ENCODE data around the gene FGF11. TPM values are rescaled to one million over a fixed set of nuclear protein-coding genes. Genes with fewer than 3 reads are reported as not detected.
A peak's percentile ranks its signal among the peaks of the same experiment; 100 is the strongest.

Gene FGF11
- total RNA-seq, 4 donors from 2014 or later = 1.5 to 3.3 (median 2.2) TPM

DNA sequence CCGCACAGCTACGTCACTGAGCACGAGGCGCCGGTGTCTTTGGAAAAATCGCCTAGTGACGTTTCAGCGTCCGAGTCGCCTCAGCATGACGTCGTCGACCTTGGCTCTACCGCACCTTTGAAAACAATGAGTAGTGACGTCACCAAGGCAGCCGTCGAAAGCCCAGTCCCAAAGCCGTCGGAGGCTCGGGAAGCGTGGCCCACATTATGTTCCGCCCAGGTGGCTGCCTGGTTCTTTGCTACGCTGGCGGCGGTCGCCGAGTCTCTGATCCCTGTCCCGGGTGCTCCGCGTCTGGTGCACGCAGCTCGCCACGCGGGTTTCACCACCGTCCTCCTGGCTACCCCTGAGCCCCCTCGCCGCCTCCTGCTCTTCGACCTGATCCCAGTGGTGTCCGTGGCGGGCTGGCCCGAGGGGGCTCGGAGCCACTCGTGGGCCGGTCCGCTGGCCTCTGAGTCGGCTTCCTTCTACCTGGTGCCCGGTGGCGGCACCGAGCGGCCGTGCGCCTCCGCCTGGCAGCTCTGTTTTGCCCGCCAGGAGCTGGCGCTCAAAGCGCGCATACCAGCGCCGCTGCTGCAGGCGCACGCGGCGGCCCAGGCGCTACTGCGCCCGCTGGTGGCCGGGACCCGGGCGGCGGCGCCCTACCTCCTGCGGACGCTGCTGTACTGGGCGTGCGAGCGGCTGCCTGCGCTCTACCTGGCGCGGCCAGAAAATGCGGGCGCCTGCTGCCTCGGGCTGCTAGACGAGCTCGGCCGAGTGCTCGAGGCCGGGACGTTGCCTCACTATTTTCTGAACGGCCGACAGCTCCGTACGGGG, 2.5 kb upstream of the FGF11 start:
- Histone ChIP-seq H3K27me3 (peaks cover 0 to 59% of the 10 kb centered on the region in 2 donors), H3K9me3 (no peaks in the 10 kb centered on the region), H3K4me1 (peaks cover 0 to 63% (median 36%) of the 10 kb centered on the region in 4 donors), H3K27ac (peak overlapping the region in 3 of 4 donors; percentile 62 to 72 (median 70)), H3K36me3 (no peaks in the 10 kb centered on the region), H3K4me3 (peak overlapping the region; percentile 10 to 57 (median 40))
- peak in 1 of 2 donors; percentile 38 for DNase-seq (ENCODE audit: low spot score in 2 of 2)
- WGBS, 2 donors = 5 to 8% methylated on average over 81 to 91 of the region's 92 CpGs
- TF ChIP-seq POLR2A (IDR thresholded peaks at IDR 0.05) = peak in 1 of 2 donors; percentile 23
- peak in 1 of 2 donors; percentile 63 for TF ChIP-seq EP300 (IDR thresholded peaks at IDR 0.05)
- TF ChIP-seq, protein P1, sequence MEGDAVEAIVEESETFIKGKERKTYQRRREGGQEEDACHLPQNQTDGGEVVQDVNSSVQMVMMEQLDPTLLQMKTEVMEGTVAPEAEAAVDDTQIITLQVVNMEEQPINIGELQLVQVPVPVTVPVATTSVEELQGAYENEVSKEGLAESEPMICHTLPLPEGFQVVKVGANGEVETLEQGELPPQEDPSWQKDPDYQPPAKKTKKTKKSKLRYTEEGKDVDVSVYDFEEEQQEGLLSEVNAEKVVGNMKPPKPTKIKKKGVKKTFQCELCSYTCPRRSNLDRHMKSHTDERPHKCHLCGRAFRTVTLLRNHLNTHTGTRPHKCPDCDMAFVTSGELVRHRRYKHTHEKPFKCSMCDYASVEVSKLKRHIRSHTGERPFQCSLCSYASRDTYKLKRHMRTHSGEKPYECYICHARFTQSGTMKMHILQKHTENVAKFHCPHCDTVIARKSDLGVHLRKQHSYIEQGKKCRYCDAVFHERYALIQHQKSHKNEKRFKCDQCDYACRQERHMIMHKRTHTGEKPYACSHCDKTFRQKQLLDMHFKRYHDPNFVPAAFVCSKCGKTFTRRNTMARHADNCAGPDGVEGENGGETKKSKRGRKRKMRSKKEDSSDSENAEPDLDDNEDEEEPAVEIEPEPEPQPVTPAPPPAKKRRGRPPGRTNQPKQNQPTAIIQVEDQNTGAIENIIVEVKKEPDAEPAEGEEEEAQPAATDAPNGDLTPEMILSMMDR (IDR thresholded peaks at IDR 0.05) = peak; percentile 85 to 98 (median 92)

DNA sequence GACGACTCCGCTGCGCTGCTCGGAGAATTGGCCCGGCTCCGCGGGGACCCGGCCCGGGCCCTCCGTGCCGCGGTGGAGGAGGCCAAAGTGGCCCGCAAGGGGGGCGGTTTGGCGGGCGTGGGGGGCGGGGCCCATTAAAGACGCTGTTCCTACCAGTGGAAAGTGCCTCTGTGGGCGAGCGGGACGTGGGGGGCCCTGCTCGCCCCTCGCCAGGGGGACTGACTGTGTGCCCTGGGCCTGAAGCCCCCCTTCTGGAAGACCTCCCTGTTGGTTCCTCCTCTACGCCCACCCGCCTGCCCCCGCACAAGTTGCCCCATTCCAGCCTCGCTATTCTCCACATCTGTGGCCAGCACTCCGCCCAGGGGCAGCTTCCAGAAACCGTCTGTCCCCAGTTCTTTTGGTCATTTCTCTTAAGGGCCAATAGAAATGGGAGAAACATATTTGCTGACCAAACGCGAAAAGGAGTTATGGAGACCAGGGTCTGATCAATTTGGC, 1.9 kb upstream of the FGF11 start:
- peaks cover 0 to 64% of the 10 kb centered on the region in 2 donors for H3K27me3 ChIP-seq
- WGBS, 2 donors = 25 to 35% methylated on average over 20 to 24 of the region's 31 CpGs
- DNase-seq (ENCODE audit: low spot score in 2 of 2) = no peak
- H3K9me3 ChIP-seq = no peaks in the 10 kb centered on the region
- no peaks in the 10 kb centered on the region for H3K36me3 ChIP-seq
- peaks cover 0 to 63% (median 36%) of the 10 kb centered on the region in 4 donors for H3K4me1 ChIP-seq
- TF ChIP-seq EP300 (IDR thresholded peaks at IDR 0.05) (no peak), POLR2A (IDR thresholded peaks at IDR 0.05) (no peak)
- TF ChIP-seq, protein P1 (IDR thresholded peaks at IDR 0.05) = no peak
- H3K27ac ChIP-seq = peak overlapping the region in 3 of 4 donors; percentile 62 to 72 (median 70)
- H3K4me3 ChIP-seq = peak overlapping the region; percentile 10 to 51 (median 26)

DNA sequence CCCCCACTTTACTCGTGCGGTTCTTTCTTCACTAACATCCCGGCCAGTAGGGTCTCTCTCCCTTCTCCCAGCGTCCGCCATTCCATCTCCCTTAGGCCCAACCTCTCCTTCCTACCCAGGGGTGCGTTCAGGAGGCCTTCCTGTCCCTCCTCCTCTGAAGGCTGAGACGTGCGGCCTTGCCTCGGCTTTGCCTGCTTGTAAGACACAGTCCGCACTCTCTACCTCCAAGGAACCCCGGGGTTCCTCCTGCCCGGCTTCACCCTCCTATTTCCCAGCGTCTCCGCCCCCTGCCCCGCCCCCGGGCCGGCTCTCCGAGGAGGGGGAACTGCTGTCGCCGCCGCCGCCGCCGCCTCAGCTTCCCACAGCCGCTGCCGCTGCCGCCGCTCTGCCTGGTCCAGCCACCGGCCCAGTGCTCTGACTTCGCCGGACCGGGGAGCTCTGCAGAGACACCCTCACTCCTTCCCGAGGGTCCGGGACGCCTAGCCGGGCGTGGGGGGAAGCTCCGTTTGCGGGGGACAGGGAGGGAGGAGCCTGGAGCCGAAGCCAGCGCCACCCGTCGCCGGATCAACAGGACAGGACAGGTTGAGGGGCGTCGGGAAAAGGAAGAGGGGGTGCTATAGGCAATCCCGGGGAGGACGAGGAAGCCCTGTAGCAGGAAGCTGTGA, 1.2 kb upstream of the FGF11 start:
- no peaks in the 10 kb centered on the region for H3K9me3 ChIP-seq
- TF ChIP-seq, protein P1 (IDR thresholded peaks at IDR 0.05) = no peak
- TF ChIP-seq POLR2A (IDR thresholded peaks at IDR 0.05) (no peak), EP300 (IDR thresholded peaks at IDR 0.05) (no peak)
- 14 to 15% methylated on average over 27 to 44 of the region's 48 CpGs for WGBS, 2 donors
- H3K4me3 ChIP-seq = peak overlapping the region; percentile 8 to 51 (median 20)
- peak in 1 of 2 donors; percentile 50 for DNase-seq (ENCODE audit: low spot score in 2 of 2)
- peak overlapping the region in 1 of 4 donors; percentile 70 for H3K27ac ChIP-seq
- H3K27me3 ChIP-seq = peaks cover 0 to 68% of the 10 kb centered on the region in 2 donors
- peaks cover 0 to 63% (median 36%) of the 10 kb centered on the region in 4 donors for H3K4me1 ChIP-seq
- no peaks in the 10 kb centered on the region for H3K36me3 ChIP-seq

DNA sequence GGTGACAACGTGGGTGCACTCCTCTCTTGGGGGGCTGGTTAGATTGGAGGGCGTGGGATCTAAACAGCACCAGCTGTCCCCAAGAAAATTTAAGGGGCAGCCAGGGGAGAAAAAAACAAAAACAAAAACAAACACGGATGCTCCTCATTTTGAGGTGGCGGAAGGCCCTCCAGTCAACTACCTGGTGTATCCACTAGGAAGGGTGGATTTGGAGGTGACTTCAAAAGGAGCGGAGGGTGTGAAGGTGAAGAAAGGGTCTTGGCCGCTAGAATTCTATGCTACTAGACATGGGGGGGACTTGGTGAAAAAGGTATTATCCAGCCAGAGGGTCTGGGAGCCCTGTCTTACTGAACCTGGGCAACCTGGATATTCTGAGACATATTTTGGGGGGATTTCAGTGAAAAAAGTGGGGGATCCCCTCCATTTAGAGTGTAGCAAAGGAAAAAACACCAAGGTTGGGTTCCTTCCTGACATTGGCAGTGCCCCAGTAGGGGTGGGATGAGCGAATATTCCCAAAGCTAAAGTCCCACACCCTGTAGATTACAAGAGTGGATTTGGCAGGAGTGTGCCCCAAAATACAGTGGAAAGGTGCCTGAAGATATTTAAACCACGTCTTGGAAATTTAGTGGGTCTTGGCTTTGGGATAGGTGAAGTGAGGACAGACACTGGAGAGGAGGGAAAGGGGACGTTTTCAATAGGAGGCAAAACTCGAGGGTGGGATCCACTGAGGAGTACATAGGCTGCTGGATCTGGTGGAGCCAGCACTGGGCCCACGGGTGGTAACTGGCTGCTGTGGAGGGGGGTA, 454 bp upstream of the FGF11 start:
- no peak for DNase-seq (ENCODE audit: low spot score in 2 of 2)
- WGBS, 2 donors = 43 to 51% methylated on average over 11 of the region's 11 CpGs
- Histone ChIP-seq H3K9me3 (no peaks in the 10 kb centered on the region), H3K4me3 (peak overlapping the region in 3 of 4 donors; percentile 19 to 51 (median 21)), H3K4me1 (peaks cover 0 to 63% (median 36%) of the 10 kb centered on the region in 4 donors), H3K27me3 (peaks cover 0 to 68% of the 10 kb centered on the region in 2 donors), H3K27ac (peak overlapping the region in 1 of 4 donors; percentile 70), H3K36me3 (no peaks in the 10 kb centered on the region)
- no peak for TF ChIP-seq EP300 (IDR thresholded peaks at IDR 0.05)
